Measurements from ENCODE around the gene SDC3. TPM values are rescaled to one million over a fixed set of nuclear protein-coding genes. Genes with fewer than 3 reads are reported as not detected.

SDC3 gene
- total RNA-seq, 1 donor from 2014 or later: 2.4 TPM

DNA sequence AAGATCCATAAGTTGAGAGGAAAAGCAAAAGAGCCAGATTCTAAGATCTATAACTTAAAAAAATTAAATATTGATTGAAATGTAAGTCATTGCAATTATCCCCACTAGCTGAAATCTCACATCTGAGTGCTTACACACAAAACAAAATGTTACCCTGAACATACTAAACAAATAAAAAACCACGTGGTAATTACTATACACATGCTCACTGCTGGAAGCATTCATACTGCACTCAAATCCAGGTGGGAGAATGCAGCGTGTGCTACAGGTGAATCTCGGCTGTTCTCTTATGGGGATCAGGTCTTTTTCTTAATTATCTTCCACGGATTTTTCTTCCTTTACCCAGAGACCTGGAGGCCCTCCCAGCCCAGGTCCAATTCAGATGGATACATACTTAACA, 74.3 kb downstream of the SDC3 start:
- peaks cover 7% of the 10 kb centered on the region for H3K27me3 ChIP-seq (ENCODE audit: control insufficient read depth, insufficient read depth, low read length)
- DNase-seq (ENCODE audit: low read depth): no peak
- no peak for FAIRE-seq
- H3K4me3 ChIP-seq (ENCODE audit: low read depth, low read length): no peak overlapping the region
- TF ChIP-seq, protein P1, sequence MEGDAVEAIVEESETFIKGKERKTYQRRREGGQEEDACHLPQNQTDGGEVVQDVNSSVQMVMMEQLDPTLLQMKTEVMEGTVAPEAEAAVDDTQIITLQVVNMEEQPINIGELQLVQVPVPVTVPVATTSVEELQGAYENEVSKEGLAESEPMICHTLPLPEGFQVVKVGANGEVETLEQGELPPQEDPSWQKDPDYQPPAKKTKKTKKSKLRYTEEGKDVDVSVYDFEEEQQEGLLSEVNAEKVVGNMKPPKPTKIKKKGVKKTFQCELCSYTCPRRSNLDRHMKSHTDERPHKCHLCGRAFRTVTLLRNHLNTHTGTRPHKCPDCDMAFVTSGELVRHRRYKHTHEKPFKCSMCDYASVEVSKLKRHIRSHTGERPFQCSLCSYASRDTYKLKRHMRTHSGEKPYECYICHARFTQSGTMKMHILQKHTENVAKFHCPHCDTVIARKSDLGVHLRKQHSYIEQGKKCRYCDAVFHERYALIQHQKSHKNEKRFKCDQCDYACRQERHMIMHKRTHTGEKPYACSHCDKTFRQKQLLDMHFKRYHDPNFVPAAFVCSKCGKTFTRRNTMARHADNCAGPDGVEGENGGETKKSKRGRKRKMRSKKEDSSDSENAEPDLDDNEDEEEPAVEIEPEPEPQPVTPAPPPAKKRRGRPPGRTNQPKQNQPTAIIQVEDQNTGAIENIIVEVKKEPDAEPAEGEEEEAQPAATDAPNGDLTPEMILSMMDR (IDR thresholded peaks at IDR 0.05; ENCODE audit: insufficient read depth, low read length, severe bottlenecking): no peak
- no peaks in the 10 kb centered on the region for H3K36me3 ChIP-seq (ENCODE audit: control insufficient read depth, insufficient read depth, low read length)

DNA sequence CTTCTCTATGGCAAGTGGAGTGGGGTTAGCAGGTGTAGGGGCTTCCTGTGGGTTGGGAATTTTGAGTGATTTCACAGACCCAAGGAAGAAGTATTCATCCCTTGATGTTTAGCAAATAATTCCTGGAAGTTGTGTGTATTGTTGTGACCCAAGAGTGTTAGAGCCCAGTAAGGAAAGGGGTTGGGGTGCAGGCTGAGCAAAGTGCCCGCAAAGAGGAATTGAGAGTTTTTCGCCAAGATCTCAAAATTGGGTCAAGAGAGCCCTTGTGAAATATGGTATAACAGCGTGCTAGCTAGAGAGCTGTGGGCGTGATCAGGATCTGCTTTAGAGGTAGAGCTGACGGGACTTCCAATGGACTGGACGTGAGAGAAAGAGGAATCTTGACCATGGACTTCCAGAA, 78.0 kb downstream of the SDC3 start:
- Histone ChIP-seq H3K36me3 (ENCODE audit: control insufficient read depth, insufficient read depth, low read length) (no peaks in the 10 kb centered on the region), H3K4me3 (ENCODE audit: low read depth, low read length) (no peak overlapping the region), H3K27me3 (ENCODE audit: control insufficient read depth, insufficient read depth, low read length) (peaks cover 5% of the 10 kb centered on the region)
- FAIRE-seq (no peak), DNase-seq (ENCODE audit: low read depth) (no peak)
- TF ChIP-seq, protein P1 (IDR thresholded peaks at IDR 0.05; ENCODE audit: insufficient read depth, low read length, severe bottlenecking): no peak

DNA sequence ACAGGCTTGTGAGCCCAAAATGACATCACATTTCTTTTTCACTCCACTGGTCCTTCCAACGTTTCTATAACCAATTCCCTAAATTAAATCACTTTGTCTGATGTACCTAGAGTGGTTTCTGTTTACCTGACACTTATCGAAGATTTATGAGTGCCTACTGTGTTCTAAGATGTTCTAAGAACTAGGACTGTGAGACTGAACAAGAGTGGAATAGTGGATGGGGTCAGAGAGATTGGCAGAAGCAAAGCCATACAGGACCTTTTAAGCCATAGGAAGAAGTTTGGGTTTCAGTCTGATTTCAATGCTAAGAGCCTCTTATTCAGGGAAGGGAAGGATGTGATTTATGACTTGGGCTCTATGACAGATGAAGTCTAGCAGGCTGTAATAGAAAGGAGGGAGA, 78.7 kb downstream of the SDC3 start:
- Histone ChIP-seq H3K4me3 (ENCODE audit: low read depth, low read length) (no peak overlapping the region), H3K36me3 (ENCODE audit: control insufficient read depth, insufficient read depth, low read length) (no peaks in the 10 kb centered on the region), H3K27me3 (ENCODE audit: control insufficient read depth, insufficient read depth, low read length) (peaks cover 11% of the 10 kb centered on the region)
- no peak for DNase-seq (ENCODE audit: low read depth)
- FAIRE-seq: no peak
- TF ChIP-seq, protein P1 (IDR thresholded peaks at IDR 0.05; ENCODE audit: insufficient read depth, low read length, severe bottlenecking): no peak

DNA sequence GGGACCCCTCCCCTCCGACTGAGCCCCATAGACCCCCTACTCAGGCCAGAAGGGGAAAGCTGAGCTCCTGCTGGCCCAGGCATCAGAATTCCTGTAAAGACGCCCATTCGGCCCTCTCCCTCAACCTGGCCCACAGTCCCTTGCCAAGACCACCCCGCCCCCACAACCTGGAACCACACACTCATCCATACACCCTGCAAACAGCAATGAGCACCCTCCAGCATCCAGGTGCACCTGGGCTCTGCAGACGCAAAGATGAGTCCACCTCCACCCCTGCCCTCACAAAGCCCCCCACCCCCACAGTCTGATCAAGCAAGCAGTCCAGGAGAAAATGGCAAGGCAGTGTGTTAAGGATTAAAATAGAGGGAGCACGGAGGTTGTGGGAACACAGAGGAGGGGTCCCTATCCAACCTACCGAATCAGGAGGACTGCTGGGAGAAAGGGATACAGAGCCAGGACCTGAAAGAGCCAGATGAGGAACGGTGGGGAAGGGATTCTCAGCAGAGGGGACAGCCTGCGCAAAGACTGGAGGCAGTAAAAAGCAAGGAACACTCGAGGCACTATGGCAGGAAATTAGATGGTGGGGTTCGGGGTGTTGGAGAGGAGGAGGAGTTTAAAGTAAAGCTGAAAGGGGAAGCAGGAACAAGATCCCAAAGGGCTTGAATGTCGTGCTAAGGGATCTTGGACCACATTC, 83.7 kb downstream of the SDC3 start:
- peak; percentile 85 for FAIRE-seq
- TF ChIP-seq, protein P1 (IDR thresholded peaks at IDR 0.05; ENCODE audit: insufficient read depth, low read length, severe bottlenecking): no peak

DNA sequence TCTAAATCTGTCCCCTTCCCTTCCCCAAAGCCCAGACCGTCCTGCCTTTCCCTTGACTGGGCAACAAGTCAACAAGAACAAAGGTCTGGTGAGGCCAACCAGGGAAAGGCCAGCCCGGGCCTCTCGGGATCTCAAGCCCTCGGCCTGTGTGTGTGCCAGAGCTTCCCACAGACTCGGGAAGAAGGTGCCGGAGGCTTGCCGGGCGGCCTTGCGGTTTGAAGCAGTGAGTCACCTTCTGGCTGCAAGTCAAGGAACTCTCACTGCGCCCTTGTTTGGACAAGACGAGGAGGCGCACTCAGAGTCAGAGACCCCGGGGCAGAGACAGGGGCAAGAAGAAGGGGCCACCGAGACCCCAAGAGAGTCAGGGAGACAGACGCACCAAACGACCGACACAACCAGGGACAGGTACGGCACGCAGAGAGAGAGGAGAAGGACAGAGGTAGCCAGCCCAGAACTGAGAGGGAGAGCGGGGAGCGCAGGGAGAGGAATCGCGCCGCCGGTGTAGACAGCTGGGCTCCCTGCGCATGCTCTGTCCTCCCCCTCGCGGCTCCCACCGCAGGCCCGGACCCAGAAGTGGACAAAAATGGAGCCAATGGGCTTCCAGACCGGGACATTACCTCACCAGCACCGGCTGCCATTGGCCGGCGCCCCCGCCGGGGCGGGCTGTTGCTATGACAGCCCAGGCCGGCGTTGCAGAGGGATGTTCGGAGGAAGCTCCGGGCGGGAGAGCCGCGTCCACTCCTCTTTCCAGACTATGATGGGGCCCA, 84.4 kb downstream of the SDC3 start:
- TF ChIP-seq, protein P1 (IDR thresholded peaks at IDR 0.05; ENCODE audit: insufficient read depth, low read length, severe bottlenecking): no peak
- Histone ChIP-seq H3K27me3 (ENCODE audit: control insufficient read depth, insufficient read depth, low read length) (peaks cover 12% of the 10 kb centered on the region), H3K36me3 (ENCODE audit: control insufficient read depth, insufficient read depth, low read length) (no peaks in the 10 kb centered on the region), H3K4me3 (ENCODE audit: low read depth, low read length) (peak overlapping the region; percentile 21)
- no peak for FAIRE-seq
- DNase-seq (ENCODE audit: low read depth): peak; percentile 97

More for the DNA sequence above, 83.7 kb downstream of the SDC3 start:
- Histone ChIP-seq H3K36me3 (ENCODE audit: control insufficient read depth, insufficient read depth, low read length) (no peaks in the 10 kb centered on the region), H3K4me3 (ENCODE audit: low read depth, low read length) (no peak overlapping the region), H3K27me3 (ENCODE audit: control insufficient read depth, insufficient read depth, low read length) (peaks cover 10% of the 10 kb centered on the region)
- DNase-seq (ENCODE audit: low read depth): no peak

Data from bronchial epithelial cell (primary cell).